ENCODE measurements around the gene KDM3A.

Gene KDM3A

GRCh38 chr2:86533589-86533988 lies 92.4 kb downstream of the KDM3A start:
- H3K4me3 ChIP-seq (ENCODE audit: low read depth, low read length), result no peak overlapping the region
- TF ChIP-seq CTCF (IDR thresholded peaks at IDR 0.05; ENCODE audit: low read depth, low read length), result no peak

GRCh38 chr2:86541334-86541733 lies 100.2 kb downstream of the KDM3A start:
- TF ChIP-seq CTCF (IDR thresholded peaks at IDR 0.05; ENCODE audit: low read depth, low read length), result no peak
- no peak overlapping the region for H3K4me3 ChIP-seq (ENCODE audit: low read depth, low read length)
